ENCODE data around the gene PRELID2.

- TF ChIP-seq POLR2AphosphoS5 (IDR thresholded peaks at IDR 0.05) (no peak), CTCF (IDR thresholded peaks at IDR 0.05) (no peak)
Observed at GRCh38 chr5:145818604-145819003, 16.5 kb downstream of the PRELID2 start.

Data from breast epithelium (tissue), 3 donors.